Measurements from ENCODE around the gene ATG4A.

Gene ATG4A

GRCh38 chrX:108134724-108135123 is 43.1 kb downstream of the ATG4A start:
- no peak overlapping the region for H3K4me3 ChIP-seq (ENCODE audit: low read depth, low read length)
- ChIA-PET CTCF (no interaction called here), POLR2A (no interaction called here)
- DNase-seq (ENCODE audit: low read depth, low spot score) = no peak
- TF ChIP-seq, protein P1, sequence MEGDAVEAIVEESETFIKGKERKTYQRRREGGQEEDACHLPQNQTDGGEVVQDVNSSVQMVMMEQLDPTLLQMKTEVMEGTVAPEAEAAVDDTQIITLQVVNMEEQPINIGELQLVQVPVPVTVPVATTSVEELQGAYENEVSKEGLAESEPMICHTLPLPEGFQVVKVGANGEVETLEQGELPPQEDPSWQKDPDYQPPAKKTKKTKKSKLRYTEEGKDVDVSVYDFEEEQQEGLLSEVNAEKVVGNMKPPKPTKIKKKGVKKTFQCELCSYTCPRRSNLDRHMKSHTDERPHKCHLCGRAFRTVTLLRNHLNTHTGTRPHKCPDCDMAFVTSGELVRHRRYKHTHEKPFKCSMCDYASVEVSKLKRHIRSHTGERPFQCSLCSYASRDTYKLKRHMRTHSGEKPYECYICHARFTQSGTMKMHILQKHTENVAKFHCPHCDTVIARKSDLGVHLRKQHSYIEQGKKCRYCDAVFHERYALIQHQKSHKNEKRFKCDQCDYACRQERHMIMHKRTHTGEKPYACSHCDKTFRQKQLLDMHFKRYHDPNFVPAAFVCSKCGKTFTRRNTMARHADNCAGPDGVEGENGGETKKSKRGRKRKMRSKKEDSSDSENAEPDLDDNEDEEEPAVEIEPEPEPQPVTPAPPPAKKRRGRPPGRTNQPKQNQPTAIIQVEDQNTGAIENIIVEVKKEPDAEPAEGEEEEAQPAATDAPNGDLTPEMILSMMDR (IDR thresholded peaks at IDR 0.05; ENCODE audit: insufficient read depth, low read length, missing control alignments) = no peak

DNA sequence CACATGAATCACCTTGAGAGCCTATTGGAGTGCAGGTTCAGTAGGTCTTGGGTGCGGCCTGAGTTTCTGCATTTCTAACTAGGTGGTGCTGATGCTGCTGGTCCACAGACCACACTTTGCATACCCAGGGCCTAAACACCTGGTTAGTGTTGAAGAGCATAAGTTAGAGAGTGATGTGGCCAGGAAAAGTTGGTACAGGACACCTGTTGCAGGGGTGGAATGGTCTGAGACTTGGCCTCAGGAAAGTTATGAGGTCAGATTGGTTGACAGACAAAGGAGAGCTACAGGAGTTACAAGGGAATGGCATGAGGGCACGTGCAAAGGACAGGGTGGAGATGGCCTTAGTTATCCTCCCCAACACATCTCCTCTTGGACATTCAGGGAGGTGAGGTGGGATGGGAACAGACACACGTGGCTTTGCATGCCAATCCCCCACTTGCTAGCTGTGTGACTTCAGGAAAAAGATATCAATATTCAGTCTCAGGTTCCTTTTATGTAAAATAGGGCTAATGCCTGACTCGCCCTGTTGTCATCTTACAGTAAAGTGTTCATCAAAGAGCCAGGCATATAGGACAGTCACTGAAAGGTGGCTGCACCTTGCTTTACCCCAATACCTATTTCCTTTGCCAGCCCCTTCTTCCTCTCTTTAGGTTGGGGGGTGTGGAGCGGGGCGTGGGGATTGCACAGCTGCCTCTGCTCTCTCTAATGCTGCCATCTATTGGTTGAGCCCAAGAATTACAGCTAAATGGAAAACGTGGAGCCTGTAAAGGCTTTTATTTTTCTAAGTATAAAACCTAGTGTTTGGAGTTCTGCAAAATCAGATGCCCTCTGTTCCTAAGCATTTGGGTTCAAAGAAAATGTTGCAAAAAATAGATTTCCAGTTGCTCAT is 47.5 kb downstream of the ATG4A start:
- ChIA-PET CTCF (interaction anchor here (1.4 to 4.8 kb wide), 4 partner anchors 9 to 118 kb away, joined by 3 to 27 read pairs (median 7); no protein-coding TSS in a partner anchor), POLR2A (no interaction called here)
- no peak for DNase-seq (ENCODE audit: low read depth, low spot score)
- TF ChIP-seq, protein P1 (IDR thresholded peaks at IDR 0.05; ENCODE audit: insufficient read depth, low read length, missing control alignments) = peak; percentile 11
- no peak overlapping the region for H3K4me3 ChIP-seq (ENCODE audit: low read depth, low read length)

DNA sequence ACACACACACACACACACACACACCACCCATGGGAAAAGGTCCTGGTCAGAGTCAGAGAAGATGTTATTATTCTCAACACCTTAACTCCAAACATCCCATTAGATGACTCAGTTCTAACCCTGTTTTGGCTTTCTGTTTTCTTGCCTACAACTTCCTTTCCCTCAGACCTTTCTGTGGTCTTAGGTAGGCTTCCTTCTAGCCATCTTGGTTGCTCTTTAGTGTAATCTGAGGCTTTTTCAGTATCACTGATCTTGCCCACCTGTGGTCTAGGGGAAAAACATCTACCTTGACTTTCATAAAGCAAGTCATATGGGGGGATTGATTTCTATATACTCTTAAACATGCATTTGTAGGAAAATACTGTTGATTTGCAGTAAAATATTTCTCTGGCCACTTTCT is 56.9 kb downstream of the ATG4A start:
- DNase-seq (ENCODE audit: low read depth, low spot score) = no peak
- TF ChIP-seq, protein P1 (IDR thresholded peaks at IDR 0.05; ENCODE audit: insufficient read depth, low read length, missing control alignments) = no peak
- POLR2A ChIA-PET = no interaction called here
- H3K4me3 ChIP-seq (ENCODE audit: low read depth, low read length) = no peak overlapping the region
- CTCF ChIA-PET = no interaction called here

DNA sequence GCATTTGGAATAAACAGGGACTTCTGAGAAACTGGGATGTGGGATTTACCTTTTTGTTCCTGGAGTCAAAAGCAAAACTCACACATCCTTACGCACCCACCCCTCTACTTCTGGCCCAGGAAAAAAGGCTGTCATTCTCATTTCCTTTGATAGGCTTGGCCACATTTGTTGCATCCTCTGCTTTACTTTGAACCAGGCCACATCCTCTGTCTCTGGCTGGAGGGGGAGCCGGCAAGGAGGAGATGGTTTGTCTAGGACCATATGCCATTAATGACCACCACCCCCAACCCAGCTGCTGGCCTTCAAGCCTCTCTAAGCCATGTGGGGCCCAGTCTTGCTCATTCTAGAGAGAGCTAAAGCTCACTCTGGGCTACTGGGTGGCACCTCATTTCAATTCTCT is 64.5 kb downstream of the ATG4A start:
- CTCF ChIA-PET = no interaction called here
- no peak for DNase-seq (ENCODE audit: low read depth, low spot score)
- POLR2A ChIA-PET = no interaction called here
- TF ChIP-seq, protein P1 (IDR thresholded peaks at IDR 0.05; ENCODE audit: insufficient read depth, low read length, missing control alignments) = no peak
- no peak overlapping the region for H3K4me3 ChIP-seq (ENCODE audit: low read depth, low read length)

DNA sequence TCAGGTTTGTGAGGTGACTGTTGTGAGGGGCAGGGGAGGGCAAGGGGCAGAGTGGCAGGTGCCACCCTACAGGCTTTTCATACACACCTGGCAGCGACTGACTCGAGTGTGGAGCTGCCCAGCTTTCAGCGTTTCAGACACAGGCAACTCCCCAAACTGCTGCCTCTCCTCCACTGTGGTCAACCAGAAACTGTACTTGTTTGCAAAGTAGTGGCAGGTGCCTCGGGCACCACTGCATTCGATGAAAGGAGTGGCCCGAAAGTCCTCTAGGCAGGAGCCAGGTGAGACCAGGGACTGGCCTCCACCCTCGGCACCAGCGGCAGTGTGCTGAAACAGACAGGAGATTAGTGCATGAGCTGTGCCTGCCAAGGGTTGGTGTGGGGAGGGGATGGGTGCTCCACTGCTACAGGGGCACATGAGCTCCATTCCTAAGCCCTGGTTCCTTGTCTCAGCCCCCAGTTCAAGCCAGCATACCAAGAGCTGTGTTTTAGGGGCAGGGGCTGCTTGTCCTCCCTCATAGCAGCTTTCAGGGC is 65.4 kb downstream of the ATG4A start:
- ChIA-PET POLR2A (no interaction called here), CTCF (interaction anchor here (1.2 kb wide), 1 partner anchor 8 kb away, joined by 3 read pairs; no protein-coding TSS in a partner anchor)
- H3K4me3 ChIP-seq (ENCODE audit: low read depth, low read length) = no peak overlapping the region
- DNase-seq (ENCODE audit: low read depth, low spot score) = no peak
- TF ChIP-seq, protein P1 (IDR thresholded peaks at IDR 0.05; ENCODE audit: insufficient read depth, low read length, missing control alignments) = no peak

DNA sequence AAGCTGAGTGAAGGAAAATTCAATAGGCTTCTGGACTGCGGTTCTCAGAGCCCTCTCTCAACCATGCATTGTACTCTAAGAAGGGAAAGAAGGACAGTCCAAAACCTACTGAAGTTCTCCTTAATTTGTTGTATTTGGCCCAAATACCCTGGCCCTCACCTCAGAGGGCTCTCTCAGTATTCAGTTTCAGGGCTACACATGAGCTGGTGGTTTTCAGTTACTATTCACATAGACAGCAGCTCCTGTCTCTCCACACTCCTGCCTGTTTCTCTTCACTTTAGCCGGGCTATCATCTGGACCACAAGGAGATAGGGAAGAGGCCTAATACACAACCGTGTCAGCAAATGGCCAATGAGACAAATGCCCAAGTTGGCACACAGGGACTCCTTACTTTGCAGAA is 66.0 kb downstream of the ATG4A start:
- TF ChIP-seq, protein P1 (IDR thresholded peaks at IDR 0.05; ENCODE audit: insufficient read depth, low read length, missing control alignments) = no peak
- ChIA-PET CTCF (interaction anchor here (1.2 kb wide), 1 partner anchor 8 kb away, joined by 3 read pairs; no protein-coding TSS in a partner anchor), POLR2A (no interaction called here)
- DNase-seq (ENCODE audit: low read depth, low spot score) = no peak
- H3K4me3 ChIP-seq (ENCODE audit: low read depth, low read length) = no peak overlapping the region

All from AG04449 (cell line).